ENCODE data around the gene ASAH2. TPM values are rescaled to one million over a fixed set of nuclear protein-coding genes. Genes with fewer than 3 reads are reported as not detected.

ASAH2 gene
- total RNA-seq, 4 donors from 2014 or later: 0.11 to 0.81 (median 0.69) TPM

GRCh38 chr10:50281210-50281966, 30.1 kb upstream of the ASAH2 start:
- WGBS, 2 donors: 84 to 89% methylated on average over 8 of the region's 8 CpGs
- no peak for TF ChIP-seq POLR2A (IDR thresholded peaks at IDR 0.05)
- TF ChIP-seq CTCF (IDR thresholded peaks at IDR 0.05): no peak
- Histone ChIP-seq H3K4me3 (replicated peaks in 1 of 3) (no peak overlapping the region), H3K9me3 (no peaks in the 10 kb centered on the region), H3K4me1 (no peaks in the 10 kb centered on the region), H3K27me3 (no peaks in the 10 kb centered on the region), H3K27ac (no peak overlapping the region), H3K36me3 (no peaks in the 10 kb centered on the region)
- intact Hi-C loops (cut with DNase I): no loop called here
- DNase-seq: no peak

- no peaks in the 10 kb centered on the region for H3K27me3 ChIP-seq
- no peaks in the 10 kb centered on the region for H3K36me3 ChIP-seq
- 42 to 63% methylated on average over 5 of the region's 5 CpGs for WGBS, 2 donors
- no peak overlapping the region for H3K4me3 ChIP-seq (replicated peaks in 1 of 3)
- no peaks in the 10 kb centered on the region for H3K9me3 ChIP-seq
- no peak overlapping the region for H3K27ac ChIP-seq
- no peaks in the 10 kb centered on the region for H3K4me1 ChIP-seq
- intact Hi-C loops (cut with DNase I): no loop called here
- DNase-seq: no peak
- TF ChIP-seq POLR2A (IDR thresholded peaks at IDR 0.05) (no peak), CTCF (IDR thresholded peaks at IDR 0.05) (no peak)
Observed at GRCh38 chr10:50280049-50280841, 28.9 kb upstream of the ASAH2 start.

- 54 to 66% methylated on average over 5 of the region's 5 CpGs for WGBS, 2 donors
- no peak for DNase-seq
- H3K9me3 ChIP-seq: no peaks in the 10 kb centered on the region
- H3K4me1 ChIP-seq: no peaks in the 10 kb centered on the region
- no peaks in the 10 kb centered on the region for H3K27me3 ChIP-seq
- TF ChIP-seq POLR2A (IDR thresholded peaks at IDR 0.05): no peak
- no peak for TF ChIP-seq CTCF (IDR thresholded peaks at IDR 0.05)
- intact Hi-C loops (cut with DNase I): no loop called here
- no peak overlapping the region for H3K27ac ChIP-seq
- H3K4me3 ChIP-seq (replicated peaks in 1 of 3): no peak overlapping the region
- no peaks in the 10 kb centered on the region for H3K36me3 ChIP-seq
Observed at GRCh38 chr10:50279489-50279888, 28.2 kb upstream of the ASAH2 start.

- TF ChIP-seq POLR2A (IDR thresholded peaks at IDR 0.05) (no peak), CTCF (IDR thresholded peaks at IDR 0.05) (peak in 4 of 6 experiments; percentile 23 to 55 (median 30))
- no peaks in the 10 kb centered on the region for H3K27me3 ChIP-seq
- no peaks in the 10 kb centered on the region for H3K9me3 ChIP-seq
- no peaks in the 10 kb centered on the region for H3K36me3 ChIP-seq
- intact Hi-C loops (cut with DNase I): no loop called here
- 51 to 62% methylated on average over 3 of the region's 3 CpGs for WGBS, 2 donors
- no peak overlapping the region for H3K27ac ChIP-seq
- H3K4me3 ChIP-seq (replicated peaks in 1 of 3): no peak overlapping the region
- no peaks in the 10 kb centered on the region for H3K4me1 ChIP-seq
- DNase-seq: peak; percentile 37 to 39
Observed at GRCh38 chr10:50275650-50276235, 24.4 kb upstream of the ASAH2 start.
